Measurements from ENCODE around the gene MEI1. TPM values are rescaled to one million over a fixed set of nuclear protein-coding genes. Genes with fewer than 3 reads are reported as not detected.
"Not testable (repeated sequence)": the region's sequence is repeated elsewhere in the genome, so short reads cannot be mapped to it uniquely, and the experiment has no call there.

Gene MEI1
- total RNA-seq, 2 donors from 2014 or later, result 7.4 TPM; not detected in 1

DNA sequence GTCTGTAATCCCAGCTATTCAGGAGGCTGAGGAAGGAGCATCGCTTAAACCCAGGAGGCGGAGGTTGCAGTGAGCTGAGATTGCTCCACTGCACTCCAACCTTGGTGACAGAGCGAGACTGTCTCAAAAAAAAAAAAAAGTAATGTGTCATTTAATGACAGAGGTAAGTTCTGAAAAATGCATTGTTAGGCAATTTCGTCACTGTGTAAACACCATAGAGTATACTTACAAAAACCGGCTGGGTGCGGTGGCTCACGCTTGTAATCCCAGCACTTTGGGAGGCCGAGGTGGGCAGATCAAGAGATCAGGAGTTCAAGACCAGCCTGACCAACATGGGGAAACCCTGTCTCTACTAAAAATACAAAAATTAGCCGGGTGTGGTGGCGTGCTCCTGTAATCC is 27.2 kb upstream of the MEI1 start:
- H3K27ac ChIP-seq; intact Hi-C loops (cut with DNase I); H3K36me3 ChIP-seq; H3K4me1 ChIP-seq (replicated peaks); H3K27me3 ChIP-seq (replicated peaks; ENCODE audit: insufficient read depth); H3K4me3 ChIP-seq; H3K9me3 ChIP-seq: not testable (repeated sequence)
- peak; percentile 24 for DNase-seq (ENCODE audit: low spot score)
- 63% methylated on average over 10 of the region's 10 CpGs for WGBS
- peak; percentile 42 for TF ChIP-seq POLR2AphosphoS5 (IDR thresholded peaks at IDR 0.05)

DNA sequence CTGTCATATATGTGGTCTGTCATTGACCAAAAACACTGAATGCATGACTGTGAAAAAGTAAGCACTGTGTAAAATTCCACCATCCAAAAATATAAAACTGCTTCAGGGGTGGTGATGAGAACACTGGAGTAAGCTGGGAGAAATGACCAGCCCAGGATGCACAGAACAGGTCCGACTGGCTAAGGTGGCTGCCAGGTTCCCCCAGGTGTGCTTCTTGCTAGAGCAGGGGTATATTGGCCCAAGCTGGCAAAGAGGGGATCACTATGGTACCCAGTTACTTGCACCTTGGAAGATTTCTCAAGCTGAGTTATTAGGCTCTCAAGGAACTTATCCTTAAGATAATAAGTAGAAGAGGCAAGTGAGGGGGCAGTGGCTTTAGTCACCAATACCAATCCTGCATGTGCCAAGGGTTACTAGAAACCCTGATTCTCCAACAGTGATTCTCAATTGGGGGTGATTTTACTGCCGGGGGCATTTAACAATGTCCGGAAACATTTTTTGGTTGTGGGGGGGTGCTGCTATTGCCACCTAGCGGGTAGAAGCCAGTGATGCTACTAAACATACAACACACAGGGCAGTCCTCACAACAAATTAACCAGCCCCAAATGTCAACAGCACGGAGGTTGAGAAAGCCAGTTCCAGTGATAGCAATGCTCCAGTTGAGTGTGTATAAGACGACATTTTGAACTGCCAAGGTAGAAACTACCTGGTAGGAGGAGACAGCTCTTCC is 26.4 kb upstream of the MEI1 start:
- no peaks in the 10 kb centered on the region for H3K4me1 ChIP-seq (replicated peaks)
- no peak for DNase-seq (ENCODE audit: low spot score)
- TF ChIP-seq, protein P1, sequence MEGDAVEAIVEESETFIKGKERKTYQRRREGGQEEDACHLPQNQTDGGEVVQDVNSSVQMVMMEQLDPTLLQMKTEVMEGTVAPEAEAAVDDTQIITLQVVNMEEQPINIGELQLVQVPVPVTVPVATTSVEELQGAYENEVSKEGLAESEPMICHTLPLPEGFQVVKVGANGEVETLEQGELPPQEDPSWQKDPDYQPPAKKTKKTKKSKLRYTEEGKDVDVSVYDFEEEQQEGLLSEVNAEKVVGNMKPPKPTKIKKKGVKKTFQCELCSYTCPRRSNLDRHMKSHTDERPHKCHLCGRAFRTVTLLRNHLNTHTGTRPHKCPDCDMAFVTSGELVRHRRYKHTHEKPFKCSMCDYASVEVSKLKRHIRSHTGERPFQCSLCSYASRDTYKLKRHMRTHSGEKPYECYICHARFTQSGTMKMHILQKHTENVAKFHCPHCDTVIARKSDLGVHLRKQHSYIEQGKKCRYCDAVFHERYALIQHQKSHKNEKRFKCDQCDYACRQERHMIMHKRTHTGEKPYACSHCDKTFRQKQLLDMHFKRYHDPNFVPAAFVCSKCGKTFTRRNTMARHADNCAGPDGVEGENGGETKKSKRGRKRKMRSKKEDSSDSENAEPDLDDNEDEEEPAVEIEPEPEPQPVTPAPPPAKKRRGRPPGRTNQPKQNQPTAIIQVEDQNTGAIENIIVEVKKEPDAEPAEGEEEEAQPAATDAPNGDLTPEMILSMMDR (IDR thresholded peaks at IDR 0.05), result no peak
- TF ChIP-seq POLR2AphosphoS5 (IDR thresholded peaks at IDR 0.05) (no peak), POLR2A (IDR thresholded peaks at IDR 0.05) (no peak)
- 65% methylated on average over 6 of the region's 6 CpGs for WGBS
- H3K27ac ChIP-seq, result no peak overlapping the region
- intact Hi-C loops (cut with DNase I), result no loop called here
- no peak overlapping the region for H3K4me3 ChIP-seq
- H3K36me3 ChIP-seq, result no peaks in the 10 kb centered on the region
- H3K27me3 ChIP-seq (replicated peaks; ENCODE audit: insufficient read depth), result no peaks in the 10 kb centered on the region
- no peaks in the 10 kb centered on the region for H3K9me3 ChIP-seq

- H3K4me1 ChIP-seq (replicated peaks), result no peaks in the 10 kb centered on the region
- no peaks in the 10 kb centered on the region for H3K9me3 ChIP-seq
- H3K36me3 ChIP-seq, result no peaks in the 10 kb centered on the region
- no peak overlapping the region for H3K4me3 ChIP-seq
- intact Hi-C loops (cut with DNase I), result no loop called here
- H3K27me3 ChIP-seq (replicated peaks; ENCODE audit: insufficient read depth), result no peaks in the 10 kb centered on the region
- WGBS, result 76% methylated on average over 12 of the region's 12 CpGs
- TF ChIP-seq, protein P1 (IDR thresholded peaks at IDR 0.05), result no peak
- TF ChIP-seq POLR2A (IDR thresholded peaks at IDR 0.05), result no peak
- TF ChIP-seq POLR2AphosphoS5 (IDR thresholded peaks at IDR 0.05), result no peak
- no peak for DNase-seq (ENCODE audit: low spot score)
- H3K27ac ChIP-seq, result no peak overlapping the region
These were observed 24.4 kb upstream of the MEI1 start for GRCh38 chr22:41674846-41675340.

DNA sequence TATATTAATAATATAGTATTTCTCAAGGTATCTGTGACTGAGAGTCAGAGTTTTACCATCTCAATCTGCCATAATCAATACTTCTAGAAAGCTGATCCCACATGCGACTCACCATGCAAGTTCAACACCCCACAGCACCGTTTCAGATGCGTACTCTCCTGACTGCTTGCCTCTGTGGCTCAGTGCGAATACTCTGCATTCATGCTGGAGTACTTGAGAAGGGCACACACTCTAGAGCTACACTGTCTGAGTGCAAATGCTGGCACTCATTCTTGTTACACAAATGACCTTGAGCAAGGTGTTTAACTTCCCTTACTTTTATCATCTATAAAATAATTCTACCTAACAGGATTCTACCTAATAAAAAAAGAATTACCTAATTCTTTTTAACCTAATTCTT is 23.2 kb upstream of the MEI1 start:
- Histone ChIP-seq H3K27ac (no peak overlapping the region), H3K4me3 (no peak overlapping the region), H3K4me1 (replicated peaks) (no peaks in the 10 kb centered on the region), H3K36me3 (no peaks in the 10 kb centered on the region), H3K9me3 (no peaks in the 10 kb centered on the region), H3K27me3 (replicated peaks; ENCODE audit: insufficient read depth) (no peaks in the 10 kb centered on the region)
- intact Hi-C loops (cut with DNase I), result no loop called here
- no peak for DNase-seq (ENCODE audit: low spot score)
- 92% methylated on average over 4 of the region's 4 CpGs for WGBS
- TF ChIP-seq POLR2A (IDR thresholded peaks at IDR 0.05), result no peak
- no peak for TF ChIP-seq POLR2AphosphoS5 (IDR thresholded peaks at IDR 0.05)
- TF ChIP-seq, protein P1 (IDR thresholded peaks at IDR 0.05), result no peak

DNA sequence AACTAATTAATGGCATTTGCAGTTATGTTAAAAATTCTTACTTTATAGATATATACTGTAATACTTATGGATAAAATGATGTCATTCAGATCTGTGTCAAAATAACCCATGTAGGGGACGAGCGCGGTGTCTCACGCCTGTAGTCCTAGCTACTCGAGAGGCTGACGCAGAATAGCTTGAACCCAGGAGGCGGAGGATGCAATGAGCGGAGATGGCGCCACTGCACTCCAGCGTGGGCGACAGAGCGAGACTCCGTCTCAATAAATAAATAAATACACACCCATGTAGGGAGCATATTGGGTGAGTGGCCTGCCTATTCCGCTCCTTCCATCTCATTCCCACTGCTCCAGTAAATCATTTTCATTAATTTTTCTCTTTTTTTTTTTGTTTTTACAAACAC is 17.7 kb upstream of the MEI1 start:
- no peak for TF ChIP-seq POLR2AphosphoS5 (IDR thresholded peaks at IDR 0.05)
- TF ChIP-seq, protein P1 (IDR thresholded peaks at IDR 0.05), result no peak
- no peak for TF ChIP-seq POLR2A (IDR thresholded peaks at IDR 0.05)
- Histone ChIP-seq H3K4me3 (peak overlapping the region; percentile 47 to 48), H3K36me3 (no peaks in the 10 kb centered on the region), H3K9me3 (no peaks in the 10 kb centered on the region), H3K27me3 (replicated peaks; ENCODE audit: insufficient read depth) (no peaks in the 10 kb centered on the region), H3K27ac (peak overlapping the region; percentile 89 to 92), H3K4me1 (replicated peaks) (no peaks in the 10 kb centered on the region)
- intact Hi-C loops (cut with DNase I), result no loop called here
- 52% methylated on average over 14 of the region's 14 CpGs for WGBS
- no peak for DNase-seq (ENCODE audit: low spot score)

Data from prostate gland (tissue), 2 donors.